Measurements from ENCODE around the gene NUPR2. TPM values are rescaled to one million over a fixed set of nuclear protein-coding genes. Genes with fewer than 3 reads are reported as not detected.
"Not testable (repeated sequence)": the region's sequence is repeated elsewhere in the genome, so short reads cannot be mapped to it uniquely, and the experiment has no call there.

NUPR2 gene
- total and polyA plus RNA-seq, 3 experiments from 2014 or later = not detected

- Mint-ChIP-seq H3K27me3 (no peaks in the 10 kb centered on the region), H3K9me3 (no peaks in the 10 kb centered on the region)
Observed at GRCh38 chr7:56097700-56098099, 18.5 kb downstream of the NUPR2 start.

DNA sequence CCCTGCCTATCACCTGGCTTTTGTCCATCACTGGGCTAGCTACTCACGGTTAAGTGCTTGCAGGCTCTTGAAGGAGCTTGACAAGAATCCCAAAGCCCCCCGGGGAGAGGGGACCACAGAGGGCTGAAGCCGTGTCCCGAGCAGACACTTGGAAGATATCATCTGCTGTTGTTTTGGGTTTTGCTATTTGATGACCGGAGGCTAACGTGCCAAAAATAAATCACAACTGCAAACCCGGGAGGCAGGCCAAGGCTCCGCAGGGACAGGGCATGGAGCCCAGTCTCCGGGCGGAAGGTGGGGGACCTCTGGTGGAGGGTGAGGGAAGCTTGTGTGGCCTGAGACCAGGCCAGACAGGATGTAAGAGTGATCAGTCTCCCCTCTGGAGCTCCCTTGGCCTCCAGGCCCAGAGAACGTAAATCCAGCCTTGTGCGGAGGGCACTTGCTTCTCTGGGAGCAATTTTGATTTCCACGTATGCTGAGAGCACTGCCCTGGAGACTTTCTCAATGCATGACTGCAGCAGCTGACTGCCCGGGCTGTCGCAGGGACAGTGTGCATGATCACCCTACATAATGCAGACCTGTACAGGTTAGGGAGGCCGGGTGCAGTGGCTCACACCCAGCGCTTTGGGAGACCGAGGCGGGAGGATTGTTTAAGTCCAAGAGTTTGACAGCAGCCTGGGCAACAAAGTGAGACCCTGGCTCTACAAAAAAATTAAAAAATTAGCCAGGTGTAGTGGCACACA lies 23.3 kb downstream of the NUPR2 start, which contains the start of gene PHKG1:
Gene PHKG1, minus strand, starts transcription at position 164 of the 743 bp plus-strand sequence. CDS start 4,011 bp downstream, outside the sequence.
- Histone ChIP-seq H3K9me3 (ENCODE audit: low read length) (no peaks in the 10 kb centered on the region), H3K4me3 (ENCODE audit: low read length) (no peak within 1 kb of the TSS), H3K27ac (ENCODE audit: low read depth, low read length) (no peak within 1 kb of the TSS), H3K4me1 (ENCODE audit: insufficient read depth, low read length) (no peaks in the 10 kb centered on the region), H3K36me3 (ENCODE audit: insufficient read depth, low read length) (no peaks in the 10 kb centered on the region), H3K27me3 (ENCODE audit: insufficient read depth, low read length, poor library complexity, severe bottlenecking) (no peaks in the 10 kb centered on the region)
- Mint-ChIP-seq H3K4me3 (no peak within 1 kb of the TSS), H3K4me1 (no peaks in the 10 kb centered on the region), H3K9me3 (no peaks in the 10 kb centered on the region), H3K36me3 (peaks cover 0 to 13% (median 2%) of the 10 kb centered on the region in 3 donors), H3K27me3 (no peaks in the 10 kb centered on the region), H3K27ac (peak within 1 kb of the TSS in 4 of 8 donors; percentile 11 to 83 (median 46))
- no peak for DNase-seq
- POLR2A ChIA-PET = interaction anchor here (1.0 kb wide), 1 partner anchor 29 kb away, joined by 12 read pairs; the partner anchor contains the start of gene SUMF2
- CTCF ChIA-PET = interaction anchor here (0.6 kb wide), 1 partner anchor 25 kb away, joined by 3 read pairs; no protein-coding TSS in a partner anchor

More at GRCh38 chr7:56097700-56098099, 18.5 kb downstream of the NUPR2 start:
- Histone ChIP-seq H3K27ac (ENCODE audit: low read depth, low read length) (no peak overlapping the region), H3K36me3 (ENCODE audit: insufficient read depth, low read length) (peaks cover 28% of the 10 kb centered on the region), H3K27me3 (ENCODE audit: insufficient read depth, low read length, poor library complexity, severe bottlenecking) (no peaks in the 10 kb centered on the region), H3K9me3 (ENCODE audit: low read length) (no peaks in the 10 kb centered on the region), H3K4me3 (ENCODE audit: low read length) (no peak overlapping the region), H3K4me1 (ENCODE audit: insufficient read depth, low read length) (no peaks in the 10 kb centered on the region)
- Mint-ChIP-seq H3K27ac (peak overlapping the region in 1 of 8 donors; percentile 50), H3K36me3 (peaks cover 0 to 41% (median 10%) of the 10 kb centered on the region in 3 donors), H3K4me3 (no peak overlapping the region), H3K4me1 (no peaks in the 10 kb centered on the region)
- CTCF ChIA-PET = no interaction called here
- POLR2A ChIA-PET = no interaction called here
- DNase-seq = no peak

DNA sequence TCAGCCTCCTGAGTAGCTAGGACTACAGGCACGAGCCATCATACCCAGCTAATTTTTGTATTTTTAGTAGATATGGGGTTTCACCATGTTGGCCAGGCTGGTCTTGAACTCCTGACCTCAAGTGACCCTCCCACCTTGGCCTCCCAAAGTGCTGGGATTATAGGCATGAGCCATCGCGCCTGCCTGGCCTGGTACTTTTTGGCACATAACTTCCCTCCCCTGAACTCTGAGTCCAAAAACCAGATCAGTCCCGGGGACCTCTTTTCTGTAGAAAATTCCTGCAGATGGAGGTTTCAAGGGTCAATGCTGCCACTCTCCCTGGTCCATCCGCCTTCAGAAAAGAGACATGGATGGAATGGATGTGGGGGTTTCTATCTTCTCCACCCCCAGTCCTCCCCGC lies 23.8 kb downstream of the NUPR2 start:
- H3K9me3 ChIP-seq (ENCODE audit: low read length); H3K27me3 Mint-ChIP-seq; H3K4me3 ChIP-seq (ENCODE audit: low read length); H3K36me3 ChIP-seq (ENCODE audit: insufficient read depth, low read length); H3K27me3 ChIP-seq (ENCODE audit: insufficient read depth, low read length, poor library complexity, severe bottlenecking); H3K4me1 ChIP-seq (ENCODE audit: insufficient read depth, low read length); H3K27ac ChIP-seq (ENCODE audit: low read depth, low read length); H3K4me3 Mint-ChIP-seq; CTCF ChIA-PET; H3K4me1 Mint-ChIP-seq; H3K9me3 Mint-ChIP-seq; DNase-seq; POLR2A ChIA-PET: not testable (repeated sequence)
- peaks cover 0 to 10% (median 2%) of the 10 kb centered on the region in 3 donors for H3K36me3 Mint-ChIP-seq
- H3K27ac Mint-ChIP-seq = peak overlapping the region in 2 of 8 donors; percentile 11 to 83

GRCh38 chr7:56091591-56091990 lies 24.6 kb downstream of the NUPR2 start:
- POLR2A ChIA-PET = no interaction called here
- Histone ChIP-seq H3K36me3 (ENCODE audit: insufficient read depth, low read length) (no peaks in the 10 kb centered on the region), H3K4me1 (ENCODE audit: insufficient read depth, low read length) (no peaks in the 10 kb centered on the region)

GRCh38 chr7:56087445-56087844 lies 28.8 kb downstream of the NUPR2 start:
- no peaks in the 10 kb centered on the region for H3K27me3 Mint-ChIP-seq
- ChIA-PET POLR2A (no interaction called here), CTCF (interaction anchor here (1.7 to 3.6 kb wide), 2 partner anchors 14 to 83 kb away, joined by 3 to 13 read pairs; no protein-coding TSS in a partner anchor)
- H3K36me3 ChIP-seq (ENCODE audit: insufficient read depth, low read length) = no peaks in the 10 kb centered on the region
- H3K4me1 ChIP-seq (ENCODE audit: insufficient read depth, low read length) = no peaks in the 10 kb centered on the region
- no peaks in the 10 kb centered on the region for H3K4me1 Mint-ChIP-seq
- H3K36me3 Mint-ChIP-seq = peaks cover 0 to 27% (median 4%) of the 10 kb centered on the region in 3 donors
- no peak for DNase-seq
- no peak overlapping the region for H3K27ac Mint-ChIP-seq
- no peaks in the 10 kb centered on the region for H3K27me3 ChIP-seq (ENCODE audit: insufficient read depth, low read length, poor library complexity, severe bottlenecking)
- H3K4me3 ChIP-seq (ENCODE audit: low read length) = no peak overlapping the region
- no peaks in the 10 kb centered on the region for H3K9me3 ChIP-seq (ENCODE audit: low read length)
- no peaks in the 10 kb centered on the region for H3K9me3 Mint-ChIP-seq
- no peak overlapping the region for H3K27ac ChIP-seq (ENCODE audit: low read depth, low read length)
- no peak overlapping the region for H3K4me3 Mint-ChIP-seq

More at GRCh38 chr7:56091591-56091990, 24.6 kb downstream of the NUPR2 start:
- H3K4me3 ChIP-seq (ENCODE audit: low read length) = no peak overlapping the region
- H3K27me3 ChIP-seq (ENCODE audit: insufficient read depth, low read length, poor library complexity, severe bottlenecking) = no peaks in the 10 kb centered on the region
- CTCF ChIA-PET = no interaction called here
- no peak for DNase-seq
- Mint-ChIP-seq H3K36me3 (peaks cover 0 to 15% (median 2%) of the 10 kb centered on the region in 3 donors), H3K4me3 (no peak overlapping the region), H3K27ac (no peak overlapping the region), H3K4me1 (no peaks in the 10 kb centered on the region), H3K9me3 (no peaks in the 10 kb centered on the region), H3K27me3 (no peaks in the 10 kb centered on the region)
- H3K9me3 ChIP-seq (ENCODE audit: low read length) = no peaks in the 10 kb centered on the region
- no peak overlapping the region for H3K27ac ChIP-seq (ENCODE audit: low read depth, low read length)

- Histone ChIP-seq H3K36me3 (ENCODE audit: insufficient read depth, low read length) (no peaks in the 10 kb centered on the region), H3K9me3 (ENCODE audit: low read length) (no peaks in the 10 kb centered on the region), H3K4me1 (ENCODE audit: insufficient read depth, low read length) (no peaks in the 10 kb centered on the region), H3K27ac (ENCODE audit: low read depth, low read length) (no peak overlapping the region), H3K4me3 (ENCODE audit: low read length) (no peak overlapping the region), H3K27me3 (ENCODE audit: insufficient read depth, low read length, poor library complexity, severe bottlenecking) (no peaks in the 10 kb centered on the region)
- POLR2A ChIA-PET = no interaction called here
- Mint-ChIP-seq H3K36me3 (peaks cover 0 to 30% (median 7%) of the 10 kb centered on the region in 3 donors), H3K27ac (peak overlapping the region in 1 of 8 donors; percentile 26), H3K9me3 (no peaks in the 10 kb centered on the region), H3K4me3 (no peak overlapping the region), H3K4me1 (no peaks in the 10 kb centered on the region), H3K27me3 (no peaks in the 10 kb centered on the region)
- CTCF ChIA-PET = interaction anchor here (1.7 to 3.6 kb wide), 2 partner anchors 13 to 82 kb away, joined by 3 to 13 read pairs; no protein-coding TSS in a partner anchor
- no peak for DNase-seq
Observed at GRCh38 chr7:56086761-56087160, 29.5 kb downstream of the NUPR2 start.

DNA sequence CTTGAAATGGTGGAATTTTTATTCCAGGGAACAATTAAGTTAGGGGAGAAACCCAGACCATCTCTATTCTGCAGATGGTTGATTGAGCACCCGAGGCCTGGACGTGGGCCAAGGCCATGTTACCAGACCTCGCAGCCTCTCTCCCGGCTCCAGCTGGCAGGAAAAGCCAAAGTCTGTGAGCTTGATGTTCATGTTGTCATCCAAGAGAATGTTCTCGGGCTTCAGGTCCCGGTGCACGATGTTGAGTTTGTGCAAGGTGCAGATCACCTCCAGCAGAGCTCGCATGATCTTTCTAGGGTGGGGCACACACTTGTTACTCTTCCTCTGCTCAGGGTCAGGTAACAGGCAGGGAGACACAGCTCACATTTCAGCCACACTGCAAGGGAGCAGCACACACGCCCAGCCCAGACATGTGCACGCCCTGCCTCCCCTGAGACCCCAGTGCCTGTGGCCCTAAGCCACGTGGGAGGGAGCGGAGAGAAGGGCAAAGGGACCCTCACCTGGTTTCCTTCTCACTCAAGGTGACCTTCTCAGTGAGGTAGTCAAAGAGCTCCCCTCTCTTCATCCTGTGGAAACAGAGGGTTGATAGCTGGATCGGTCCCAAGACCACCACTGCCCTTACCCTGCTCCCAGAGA lies 32.9 kb downstream of the NUPR2 start:
- no peaks in the 10 kb centered on the region for H3K4me1 ChIP-seq (ENCODE audit: insufficient read depth, low read length)
- no peaks in the 10 kb centered on the region for H3K36me3 ChIP-seq (ENCODE audit: insufficient read depth, low read length)
- ChIA-PET POLR2A (no interaction called here), CTCF (interaction anchor here (1.7 kb wide), 1 partner anchor 9 kb away, joined by 13 read pairs; no protein-coding TSS in a partner anchor)
- no peaks in the 10 kb centered on the region for H3K27me3 ChIP-seq (ENCODE audit: insufficient read depth, low read length, poor library complexity, severe bottlenecking)
- Mint-ChIP-seq H3K27ac (peak overlapping the region in 1 of 8 donors; percentile 33), H3K36me3 (peaks cover 0 to 56% (median 7%) of the 10 kb centered on the region in 3 donors), H3K9me3 (no peaks in the 10 kb centered on the region), H3K4me3 (no peak overlapping the region), H3K4me1 (no peaks in the 10 kb centered on the region), H3K27me3 (no peaks in the 10 kb centered on the region)
- no peak overlapping the region for H3K27ac ChIP-seq (ENCODE audit: low read depth, low read length)
- no peak overlapping the region for H3K4me3 ChIP-seq (ENCODE audit: low read length)
- no peaks in the 10 kb centered on the region for H3K9me3 ChIP-seq (ENCODE audit: low read length)
- no peak for DNase-seq
